Fibroblast of mammary gland (primary cell): ENCODE measurements around the gene PTPN7.

Experiments
- DNase-seq: peaks from one replicate; pipeline ENCODE4 v3.0.0-alpha.2; 2010; ENCODE audit warnings: low read depth
- H3K4me3 ChIP-seq: 2 replicates; pipeline ENCODE4 v1.5.1; 2011; ENCODE audit warnings: low read depth, mild to moderate bottlenecking, low read length, moderate library complexity; ENCODE audit not compliant: control insufficient read depth
- TF ChIP-seq, protein P1 (sequence below): conservative IDR thresholded peaks from 2 replicates; pipeline ENCODE4 v1.5.1; 2011; ENCODE audit warnings: low read depth, low read length, inconsistent platforms; ENCODE audit not compliant: control insufficient read depth, insufficient read depth

Gene PTPN7

DNA sequence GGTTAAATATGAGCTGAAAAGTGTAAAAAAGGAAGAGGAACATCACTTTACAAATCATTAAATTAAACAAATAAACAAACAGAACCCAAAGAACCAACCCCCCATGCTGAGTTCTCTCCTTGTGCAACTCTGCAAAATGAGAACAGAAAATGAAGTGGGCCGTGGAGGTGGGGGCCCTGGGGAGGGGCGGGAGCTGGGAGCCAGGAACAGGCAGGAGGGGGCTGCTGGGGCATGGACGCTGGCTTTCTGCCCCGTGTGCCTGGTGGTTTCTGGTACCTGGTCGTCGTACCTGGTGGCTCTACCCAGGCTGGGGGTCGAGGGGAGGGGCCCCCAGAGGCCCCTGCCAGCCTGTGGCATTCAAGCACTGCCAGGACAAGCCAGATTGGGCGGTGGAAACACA, 26.9 kb downstream of the PTPN7 start:
- H3K4me3 ChIP-seq: no peak overlapping the region
- TF ChIP-seq, protein P1, sequence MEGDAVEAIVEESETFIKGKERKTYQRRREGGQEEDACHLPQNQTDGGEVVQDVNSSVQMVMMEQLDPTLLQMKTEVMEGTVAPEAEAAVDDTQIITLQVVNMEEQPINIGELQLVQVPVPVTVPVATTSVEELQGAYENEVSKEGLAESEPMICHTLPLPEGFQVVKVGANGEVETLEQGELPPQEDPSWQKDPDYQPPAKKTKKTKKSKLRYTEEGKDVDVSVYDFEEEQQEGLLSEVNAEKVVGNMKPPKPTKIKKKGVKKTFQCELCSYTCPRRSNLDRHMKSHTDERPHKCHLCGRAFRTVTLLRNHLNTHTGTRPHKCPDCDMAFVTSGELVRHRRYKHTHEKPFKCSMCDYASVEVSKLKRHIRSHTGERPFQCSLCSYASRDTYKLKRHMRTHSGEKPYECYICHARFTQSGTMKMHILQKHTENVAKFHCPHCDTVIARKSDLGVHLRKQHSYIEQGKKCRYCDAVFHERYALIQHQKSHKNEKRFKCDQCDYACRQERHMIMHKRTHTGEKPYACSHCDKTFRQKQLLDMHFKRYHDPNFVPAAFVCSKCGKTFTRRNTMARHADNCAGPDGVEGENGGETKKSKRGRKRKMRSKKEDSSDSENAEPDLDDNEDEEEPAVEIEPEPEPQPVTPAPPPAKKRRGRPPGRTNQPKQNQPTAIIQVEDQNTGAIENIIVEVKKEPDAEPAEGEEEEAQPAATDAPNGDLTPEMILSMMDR: no peak
- no peak for DNase-seq

DNA sequence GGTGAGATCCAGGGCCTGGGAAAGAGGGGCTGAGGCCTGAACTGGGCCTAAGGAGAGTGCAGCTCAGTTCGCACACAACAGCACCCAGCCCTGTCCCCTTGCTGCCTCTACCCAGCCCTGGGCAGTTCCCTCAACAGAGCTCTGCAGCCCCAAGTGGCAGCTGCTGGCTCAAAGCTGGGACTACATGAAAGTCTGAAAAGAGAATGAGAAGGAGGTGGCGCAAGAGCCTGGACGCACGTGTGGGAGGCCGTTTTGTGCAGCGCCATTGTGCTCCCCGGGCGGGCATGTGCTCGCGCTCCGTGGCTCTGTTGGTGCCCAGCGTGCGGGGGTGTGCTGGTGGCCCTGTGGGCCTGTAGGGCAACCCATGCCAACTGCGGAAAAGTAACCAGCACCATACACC, 27.4 kb downstream of the PTPN7 start:
- TF ChIP-seq, protein P1: no peak
- DNase-seq: no peak
- H3K4me3 ChIP-seq: no peak overlapping the region

DNA sequence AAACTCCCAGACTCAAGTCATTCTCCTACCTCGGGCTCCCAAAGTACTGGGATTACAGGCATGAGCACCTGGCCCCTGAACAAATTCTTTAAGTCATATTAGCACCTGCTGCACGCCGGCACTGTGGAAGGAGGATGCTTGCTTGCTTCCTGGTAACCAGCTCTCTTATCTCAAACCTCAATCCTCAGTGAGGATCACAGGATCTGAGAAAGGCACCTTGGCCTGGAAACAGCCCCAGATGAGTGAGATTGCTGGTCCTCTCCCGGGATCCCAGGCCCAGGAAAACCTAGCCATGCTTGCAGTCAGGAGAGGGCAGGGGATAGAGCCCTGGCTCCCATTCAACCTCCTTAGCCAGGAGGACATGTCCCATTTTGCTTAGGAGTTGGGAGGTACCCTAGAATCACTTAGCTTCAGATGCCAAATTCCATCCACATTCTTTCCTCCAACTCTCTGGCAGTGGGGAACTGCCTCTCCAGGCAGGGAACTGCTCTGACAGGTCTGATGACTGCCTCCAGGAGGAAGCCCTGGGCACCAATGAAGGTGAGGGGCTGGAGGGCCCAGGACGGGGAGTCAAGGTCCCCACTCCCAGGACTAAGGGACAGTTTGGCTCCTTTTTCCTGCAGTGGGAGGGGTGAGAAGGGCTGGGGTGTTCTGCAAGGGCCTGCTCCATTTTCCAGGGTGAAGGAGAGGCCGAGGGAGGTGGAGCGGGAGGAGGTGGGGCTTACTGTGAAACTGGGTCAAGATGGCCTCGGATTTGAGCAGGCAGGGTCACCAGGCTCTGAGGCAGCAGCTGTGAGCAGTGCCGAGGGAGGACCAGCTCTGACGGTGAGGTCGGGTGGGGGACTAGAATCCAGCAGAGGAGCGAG, 28.2 kb downstream of the PTPN7 start:
- no peak overlapping the region for H3K4me3 ChIP-seq
- no peak for DNase-seq
- TF ChIP-seq, protein P1: no peak

DNA sequence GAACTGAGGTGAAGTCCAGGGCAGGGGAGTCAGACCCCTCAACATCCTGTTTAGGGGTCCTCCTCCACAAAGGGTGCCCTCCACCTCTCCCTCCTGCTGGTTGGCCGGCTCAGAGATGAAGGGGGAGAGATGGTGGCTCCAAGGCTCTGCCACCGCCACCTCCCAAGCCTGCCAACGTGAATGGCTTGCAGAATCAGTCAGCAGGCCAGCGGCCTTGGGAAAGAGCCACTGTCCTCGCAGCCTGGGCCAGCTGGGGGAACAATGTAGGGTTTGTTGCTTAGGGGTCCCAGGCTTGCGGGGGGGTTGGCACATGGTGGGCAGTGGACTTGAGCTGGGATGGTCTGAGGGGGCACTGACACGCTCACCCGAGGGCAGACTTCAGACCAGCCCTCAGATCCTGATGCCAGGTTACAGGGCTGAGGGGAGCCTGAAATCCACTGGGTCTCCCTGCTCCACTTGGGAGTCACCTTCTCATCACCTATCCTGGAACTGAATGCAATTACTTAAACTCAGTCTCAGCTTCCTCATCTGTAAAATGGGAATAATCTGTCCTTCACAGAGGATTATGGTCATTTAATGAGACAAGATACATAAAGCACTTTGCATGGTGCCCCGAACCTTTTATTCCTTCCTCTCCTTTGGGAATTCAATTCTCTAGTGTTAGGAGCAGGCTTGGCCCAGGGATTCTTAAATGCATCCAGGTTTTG, 29.4 kb downstream of the PTPN7 start:
- DNase-seq: no peak
- no peak overlapping the region for H3K4me3 ChIP-seq
- TF ChIP-seq, protein P1: no peak

DNA sequence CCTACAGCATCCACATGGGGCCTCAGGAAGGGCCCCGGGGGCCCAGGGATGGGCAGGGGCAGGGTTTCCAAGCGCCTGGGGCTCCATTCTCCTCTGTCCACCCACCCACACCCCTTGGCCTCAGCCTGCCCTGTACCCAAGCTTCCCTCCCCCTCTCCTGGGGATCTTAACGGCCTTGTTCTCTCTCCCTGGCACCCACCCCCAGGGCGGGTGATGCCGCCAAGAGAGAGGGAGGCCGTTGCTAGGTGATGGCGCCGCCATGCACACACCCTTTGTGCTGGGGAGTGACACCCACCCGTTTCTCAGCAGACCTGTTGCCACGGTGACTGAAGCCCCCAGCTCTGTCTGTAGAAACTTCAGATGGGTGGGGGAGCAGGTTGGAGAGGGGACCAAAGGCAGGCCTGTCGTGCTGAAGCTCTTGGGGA, 30.1 kb downstream of the PTPN7 start:
- H3K4me3 ChIP-seq: no peak overlapping the region
- TF ChIP-seq, protein P1: no peak
- DNase-seq: no peak

DNA sequence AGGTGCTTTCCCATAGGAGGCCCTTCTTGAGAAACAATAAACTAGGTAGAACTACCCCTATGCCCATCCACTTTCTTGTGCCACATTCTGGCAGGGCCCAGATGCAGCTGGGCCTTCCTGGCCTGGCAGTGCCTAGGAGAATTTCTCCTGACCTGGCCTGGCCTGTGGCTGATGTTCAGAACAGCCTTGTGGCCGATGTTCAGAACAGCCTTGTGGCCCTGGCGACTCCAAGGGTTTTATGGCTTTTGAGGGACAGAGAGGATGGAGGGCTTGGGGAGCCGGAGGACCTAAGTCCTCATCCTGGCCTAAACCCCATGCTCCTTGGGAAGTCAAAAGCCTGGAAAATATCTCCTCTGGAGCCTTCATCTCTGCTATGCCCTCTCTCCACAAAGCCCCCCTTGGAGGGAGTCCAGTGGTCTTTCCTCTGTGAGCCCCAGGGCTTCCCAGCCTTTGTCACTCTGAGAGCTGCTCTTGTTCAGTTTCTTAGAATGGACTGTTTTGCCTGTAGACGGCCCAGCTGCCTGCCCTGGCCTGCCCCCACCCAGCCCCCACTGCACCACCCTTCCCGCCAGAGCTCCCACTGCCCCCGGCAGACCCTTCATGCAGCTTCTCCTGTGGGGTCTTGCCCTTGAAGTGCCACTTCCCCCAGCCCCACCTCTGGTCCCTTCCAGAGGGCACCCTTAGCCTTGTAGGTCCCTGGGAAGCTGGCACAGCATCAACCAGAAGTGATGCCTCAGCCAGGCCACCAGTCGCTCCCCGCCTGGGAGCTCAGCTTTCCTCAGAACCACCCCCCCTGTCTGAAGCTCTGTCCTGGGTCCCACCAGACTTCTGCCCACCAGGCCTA, 30.7 kb downstream of the PTPN7 start:
- TF ChIP-seq, protein P1: no peak
- no peak for DNase-seq
- H3K4me3 ChIP-seq: no peak overlapping the region
